Measurements from ENCODE around the gene MTERF1.
"Not testable (repeated sequence)": the region's sequence is repeated elsewhere in the genome, so short reads cannot be mapped to it uniquely, and the experiment has no call there.

- not testable (repeated sequence) for TF ChIP-seq CTCF (IDR thresholded peaks at IDR 0.05 in 2 of 3, conservative IDR thresholded peaks at IDR 0.05 in 1 of 3; ENCODE audit: borderline replicate concordance in 1 of 3, insufficient read depth in 1 of 3, low read depth in 2 of 3, low read length in 2 of 3); POLR2A (IDR thresholded peaks at IDR 0.05; ENCODE audit: borderline replicate concordance, extremely low read depth, insufficient read depth, insufficient read length); ZBTB33 (IDR thresholded peaks at IDR 0.05; ENCODE audit: extremely low read depth, insufficient replicate concordance, low read length); EZH2phosphoT487 (IDR thresholded peaks at IDR 0.05; ENCODE audit: borderline replicate concordance); FOSL1 (IDR thresholded peaks at IDR 0.05; ENCODE audit: low read depth); ATF3 (IDR thresholded peaks at IDR 0.05); EZH2 (IDR thresholded peaks at IDR 0.05); POLR2AphosphoS5 (IDR thresholded peaks at IDR 0.05; ENCODE audit: low read depth, low read length); ZNF274 (IDR thresholded peaks at IDR 0.05; ENCODE audit: low read depth, low read length); YY1 (IDR thresholded peaks at IDR 0.05; ENCODE audit: extremely low read depth, insufficient replicate concordance, low read depth, low read length); CEBPB (IDR thresholded peaks at IDR 0.05; ENCODE audit: low read depth); ZFX (IDR thresholded peaks at IDR 0.05); EGR1 (IDR thresholded peaks at IDR 0.05; ENCODE audit: low read depth)
These were observed 8.0 kb upstream of the MTERF1 start for GRCh38 chr7:91888271-91889175.
